Erythroblast (primary cell): ENCODE data around the gene NXPH2.

Experiments used
- GATA1 ChIP-seq: IDR thresholded peaks from 2 replicates; pipeline ENCODE4 v1.6.1; 2011; ENCODE audit warnings: low read depth, mild to moderate bottlenecking, control low read depth, low read length, moderate library complexity
- POLR2A ChIP-seq: IDR thresholded peaks from 2 replicates; pipeline ENCODE4 v1.6.1; 2011; ENCODE audit warnings: mild to moderate bottlenecking, low read length

DNA sequence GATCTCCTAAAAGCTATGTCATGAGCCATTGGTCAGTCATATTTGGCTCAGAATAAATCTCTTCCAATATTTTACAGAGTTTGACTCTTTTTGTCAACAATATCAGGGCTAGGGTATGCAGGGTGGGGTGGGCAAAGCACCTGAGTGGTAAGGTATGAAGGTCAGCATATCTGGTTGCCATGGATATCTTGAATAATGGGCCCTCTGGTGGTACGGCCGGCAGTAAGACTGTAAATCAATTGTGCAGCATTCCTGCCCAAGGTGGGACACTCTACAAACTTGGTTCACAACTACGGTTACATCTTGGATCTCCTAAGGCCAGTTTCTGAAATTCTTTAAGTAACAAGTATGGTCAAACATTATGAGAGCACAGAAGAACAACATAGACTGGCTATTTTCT is 159.1 kb downstream of the NXPH2 start:
- TF ChIP-seq POLR2A = no peak
- TF ChIP-seq GATA1 = no peak
